ENCODE data around the gene TRIP12.
A peak's percentile ranks its signal among the peaks of the same experiment; 100 is the strongest.

Gene TRIP12

DNA sequence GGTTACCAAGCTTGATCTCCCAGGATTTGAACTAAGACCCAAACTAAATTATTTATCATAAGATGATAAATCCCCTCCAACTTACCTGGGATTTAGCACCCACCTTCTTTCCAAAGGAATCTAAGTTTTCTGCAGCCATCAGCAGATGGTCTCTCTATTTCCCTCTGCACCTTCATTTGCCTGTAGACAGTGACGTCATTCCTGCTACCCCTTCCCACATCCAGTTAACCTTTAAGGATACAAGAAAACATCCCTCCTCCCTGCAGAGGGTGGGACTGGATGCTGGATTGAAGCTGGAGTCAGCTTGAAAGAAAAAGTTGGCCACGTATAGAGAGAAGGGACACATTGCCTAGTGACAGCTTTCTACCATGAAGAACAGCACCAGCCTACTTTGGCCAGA, 203.8 kb downstream of the TRIP12 start:
- no peak for TF ChIP-seq Cebpa-rat (IDR thresholded peaks at IDR 0.05)
- no peaks in the 10 kb centered on the region for H3K36me3 ChIP-seq
- H3K27me3 ChIP-seq, result peaks cover 23 to 33% (median 28%) of the 10 kb centered on the region in 11 experiments
- H3K4me2 ChIP-seq, result no peak overlapping the region
- no peak overlapping the region for H3K4me3 ChIP-seq
- H3K9ac ChIP-seq, result no peak overlapping the region
- H3K27ac ChIP-seq, result no peak overlapping the region
- H3K9me3 ChIP-seq (replicated peaks in 1 of 11), result peaks cover 0 to 4% (median 0%) of the 10 kb centered on the region in 11 experiments; a peak in 3 of 22 replicates
- peaks cover 0 to 24% (median 10%) of the 10 kb centered on the region in 11 experiments; a peak in 10 of 22 replicates for H4K20me1 ChIP-seq
- H3K4me1 ChIP-seq, result peaks cover 10 to 31% (median 21%) of the 10 kb centered on the region in 10 experiments; a peak in 19 of 20 replicates

- H3K4me1 ChIP-seq, result peaks cover 10 to 29% (median 21%) of the 10 kb centered on the region in 10 experiments; a peak in 19 of 20 replicates
- no peak overlapping the region for H3K4me3 ChIP-seq
- TF ChIP-seq Cebpa-rat (IDR thresholded peaks at IDR 0.05), result no peak
- H3K9me3 ChIP-seq (replicated peaks in 1 of 11), result peaks cover 0 to 12% (median 5%) of the 10 kb centered on the region in 11 experiments; a peak in 9 of 22 replicates
- H3K9ac ChIP-seq, result no peak overlapping the region
- H4K20me1 ChIP-seq, result peaks cover 0 to 24% (median 11%) of the 10 kb centered on the region in 11 experiments; a peak in 10 of 22 replicates
- H3K27ac ChIP-seq, result no peak overlapping the region
- H3K36me3 ChIP-seq, result no peaks in the 10 kb centered on the region
- H3K27me3 ChIP-seq, result peaks cover 32 to 47% (median 41%) of the 10 kb centered on the region in 11 experiments
- peak overlapping the region in 3 of 11 experiments; percentile 98 to 100 (median 99); a peak in 1 of 22 replicates for H3K4me2 ChIP-seq
These were observed 205.8 kb downstream of the TRIP12 start for GRCh38 chr2:229715895-229716507.

DNA sequence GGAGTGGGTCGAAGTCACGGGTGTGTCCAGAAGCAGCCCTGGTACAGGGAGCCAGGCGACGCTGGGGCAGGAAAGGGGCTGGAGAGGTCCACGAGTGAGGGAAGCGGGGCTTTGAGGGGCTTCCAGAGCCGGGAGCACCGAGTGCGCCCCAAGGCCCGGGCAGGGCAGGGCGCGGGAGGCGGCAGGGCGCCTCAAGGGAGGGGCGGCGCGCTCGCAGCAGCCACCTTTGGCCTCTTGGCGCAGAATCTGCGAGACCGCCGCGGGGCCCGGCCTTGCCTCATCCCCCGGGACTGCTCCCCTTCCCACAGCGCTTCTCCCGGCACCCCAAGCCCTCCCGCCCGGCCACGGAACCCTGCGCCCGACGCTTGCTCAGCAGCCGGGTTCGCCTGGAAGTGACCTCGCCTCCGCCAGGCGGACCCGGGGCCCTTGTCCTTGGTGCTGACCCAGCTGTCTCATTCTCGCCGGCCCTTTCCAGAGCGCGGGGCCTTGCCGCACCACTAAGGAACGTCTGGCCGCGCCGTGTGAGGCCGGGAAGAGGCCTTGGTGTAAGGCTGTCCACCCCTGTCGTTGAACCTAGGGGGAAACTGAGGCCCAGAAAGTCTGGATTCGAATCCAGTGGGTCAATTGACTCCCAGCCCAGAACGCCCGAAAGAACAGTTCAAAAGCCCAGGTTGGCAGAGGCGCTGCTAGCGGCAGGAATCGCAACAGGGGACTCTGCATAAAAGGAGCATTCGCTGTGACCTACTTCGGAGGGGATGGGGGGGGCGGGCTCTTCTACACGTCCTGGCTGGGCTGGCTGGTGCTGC, 206.9 kb downstream of the TRIP12 start:
- Histone ChIP-seq H3K4me3 (peak overlapping the region; percentile 62 to 79 (median 70)), H3K36me3 (no peaks in the 10 kb centered on the region), H3K4me1 (peaks cover 10 to 23% (median 18%) of the 10 kb centered on the region in 10 experiments; a peak in 19 of 20 replicates), H3K4me2 (peak overlapping the region; percentile 98 to 100 (median 100)), H3K27ac (no peak overlapping the region; a peak in 1 of 22 replicates), H4K20me1 (peaks cover 0 to 24% (median 11%) of the 10 kb centered on the region in 11 experiments; a peak in 10 of 22 replicates), H3K9ac (peak overlapping the region in 6 of 11 experiments; percentile 29 to 57 (median 50); a peak in 11 of 22 replicates), H3K9me3 (replicated peaks in 1 of 11) (peaks cover 0 to 12% (median 5%) of the 10 kb centered on the region in 11 experiments; a peak in 9 of 22 replicates), H3K27me3 (peaks cover 32 to 47% (median 41%) of the 10 kb centered on the region in 11 experiments)
- no peak for TF ChIP-seq Cebpa-rat (IDR thresholded peaks at IDR 0.05)

- H3K4me1 ChIP-seq, result peaks cover 10 to 23% (median 18%) of the 10 kb centered on the region in 10 experiments; a peak in 19 of 20 replicates
- H3K27ac ChIP-seq, result peak within 1 kb of the TSS in 1 of 11 experiments; percentile 44; a peak in 1 of 22 replicates
- peak within 1 kb of the TSS; percentile 98 to 100 (median 100) for H3K4me2 ChIP-seq
- no peak for TF ChIP-seq Cebpa-rat (IDR thresholded peaks at IDR 0.05)
- H3K9me3 ChIP-seq (replicated peaks in 1 of 11), result peaks cover 0 to 12% (median 5%) of the 10 kb centered on the region in 11 experiments; a peak in 9 of 22 replicates
- peak within 1 kb of the TSS; percentile 29 to 66 (median 53); a peak in 17 of 22 replicates for H3K9ac ChIP-seq
- peaks cover 0 to 24% (median 11%) of the 10 kb centered on the region in 11 experiments; a peak in 10 of 22 replicates for H4K20me1 ChIP-seq
- peak within 1 kb of the TSS; percentile 62 to 79 (median 70) for H3K4me3 ChIP-seq
- H3K36me3 ChIP-seq, result no peaks in the 10 kb centered on the region
- peaks cover 32 to 47% (median 41%) of the 10 kb centered on the region in 11 experiments for H3K27me3 ChIP-seq
These were observed 207.6 kb downstream of the TRIP12 start, which contains the start of gene DNER for GRCh38 chr2:229714080-229714735. Gene DNER (minus strand): TSS chr2:229714555. CDS start chr2:229714423, 132 bp downstream.
